HG02763 (cell line): ENCODE results near the gene VPS9D1.

Experiments used
- ATAC-seq: cut with Tn5 transposase; IDR thresholded peaks from one replicate; pipeline ENCODE4 v1.9.1; 2021; ENCODE audit warnings: mild to moderate bottlenecking, moderate library complexity; ENCODE audit not compliant: unreplicated experiment

VPS9D1 gene

GRCh38 chr16:89732918-89733242 lies 12.2 kb upstream of the VPS9D1 start:
- ATAC-seq = no peak

DNA sequence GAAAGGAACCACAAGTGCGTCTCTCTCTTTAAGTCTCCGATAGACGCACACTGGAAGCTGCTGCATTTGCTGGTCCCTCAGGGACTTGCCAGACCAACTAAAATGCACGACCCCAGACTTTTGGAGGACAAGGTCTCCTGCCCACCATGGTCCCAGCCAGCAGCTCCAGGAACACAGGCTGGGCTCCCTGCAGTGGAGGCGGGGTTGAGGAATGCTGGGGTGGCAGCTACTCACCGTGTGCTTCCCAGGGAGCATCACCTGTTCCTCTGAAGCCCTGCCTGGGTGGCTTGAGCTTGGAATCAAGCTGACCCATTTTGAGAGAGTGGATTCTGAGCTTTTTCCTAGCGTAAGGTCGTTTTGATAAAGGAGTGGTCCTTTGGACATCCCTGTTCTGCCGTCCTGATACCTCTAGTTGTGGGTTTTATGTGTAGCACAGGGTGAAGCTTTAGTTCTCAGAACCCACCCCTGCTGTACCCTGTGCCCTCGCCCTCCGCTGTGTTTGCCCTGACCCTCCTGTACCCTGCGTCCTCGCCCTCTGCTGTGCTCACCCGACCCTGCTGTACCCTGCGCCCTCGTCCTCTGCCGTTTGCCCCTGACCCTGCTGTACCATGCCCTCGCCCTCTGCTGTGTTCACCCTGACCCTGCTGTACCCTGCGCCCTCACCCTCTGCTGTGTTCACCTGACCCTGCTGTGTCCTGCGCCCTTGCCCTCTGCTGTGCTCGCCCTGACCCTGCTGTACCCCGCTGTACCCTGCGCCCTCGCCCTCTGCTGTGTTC lies 11.6 kb upstream of the VPS9D1 start:
- ATAC-seq = no peak

- ATAC-seq = no peak
Measured at GRCh38 chr16:89730610-89731234, 10.0 kb upstream of the VPS9D1 start.

GRCh38 chr16:89729863-89730593 lies 9.3 kb upstream of the VPS9D1 start:
- no peak for ATAC-seq

- ATAC-seq = no peak
Measured at GRCh38 chr16:89729293-89729692, 8.6 kb upstream of the VPS9D1 start.

- ATAC-seq = no peak
Measured at GRCh38 chr16:89727406-89728120, 6.9 kb upstream of the VPS9D1 start.

DNA sequence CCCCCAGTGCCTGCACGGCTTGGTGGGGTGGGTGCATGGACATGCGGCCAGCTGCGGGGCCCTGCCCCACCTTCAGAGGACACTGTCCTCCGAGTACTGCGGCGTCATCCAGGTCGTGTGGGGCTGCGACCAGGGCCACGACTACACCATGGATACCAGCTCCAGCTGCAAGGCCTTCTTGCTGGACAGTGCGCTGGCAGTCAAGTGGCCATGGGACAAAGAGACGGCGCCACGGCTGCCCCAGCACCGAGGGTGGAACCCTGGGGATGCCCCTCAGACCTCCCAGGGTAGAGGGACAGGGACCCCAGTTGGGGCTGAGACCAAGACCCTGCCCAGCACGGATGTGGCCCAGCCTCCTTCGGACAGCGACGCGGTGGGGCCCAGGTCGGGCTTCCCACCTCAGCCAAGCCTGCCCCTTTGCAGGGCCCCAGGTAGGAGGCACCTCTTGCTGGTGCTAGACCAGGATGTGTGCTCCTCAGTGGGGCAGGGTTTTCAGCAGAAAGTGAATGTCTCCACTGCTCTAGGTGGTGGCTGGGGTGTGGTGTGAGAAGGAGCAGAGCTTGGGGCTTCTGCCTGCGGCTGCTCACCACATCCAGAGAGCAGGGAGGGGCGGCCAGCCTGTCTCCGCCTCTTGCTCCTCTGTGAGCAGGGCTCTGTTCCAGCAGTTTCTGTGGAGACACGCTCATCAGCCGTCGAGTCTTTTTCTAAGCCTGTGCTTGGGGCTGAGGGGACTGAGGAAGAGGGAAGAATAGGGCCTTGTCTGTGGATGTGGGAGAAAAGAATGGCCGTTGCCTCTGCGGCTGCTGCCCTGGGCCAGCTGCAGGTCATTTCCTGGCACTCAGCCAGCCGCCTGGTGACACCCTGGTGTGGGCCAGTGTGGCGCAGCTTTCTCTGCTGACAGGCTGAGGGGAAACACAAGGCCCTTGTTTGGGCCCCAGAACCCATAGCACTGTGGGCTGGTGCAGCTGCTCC lies 2.9 kb upstream of the VPS9D1 start:
- no peak for ATAC-seq

GRCh38 chr16:89722392-89723278 lies 1.9 kb upstream of the VPS9D1 start:
- no peak for ATAC-seq

DNA sequence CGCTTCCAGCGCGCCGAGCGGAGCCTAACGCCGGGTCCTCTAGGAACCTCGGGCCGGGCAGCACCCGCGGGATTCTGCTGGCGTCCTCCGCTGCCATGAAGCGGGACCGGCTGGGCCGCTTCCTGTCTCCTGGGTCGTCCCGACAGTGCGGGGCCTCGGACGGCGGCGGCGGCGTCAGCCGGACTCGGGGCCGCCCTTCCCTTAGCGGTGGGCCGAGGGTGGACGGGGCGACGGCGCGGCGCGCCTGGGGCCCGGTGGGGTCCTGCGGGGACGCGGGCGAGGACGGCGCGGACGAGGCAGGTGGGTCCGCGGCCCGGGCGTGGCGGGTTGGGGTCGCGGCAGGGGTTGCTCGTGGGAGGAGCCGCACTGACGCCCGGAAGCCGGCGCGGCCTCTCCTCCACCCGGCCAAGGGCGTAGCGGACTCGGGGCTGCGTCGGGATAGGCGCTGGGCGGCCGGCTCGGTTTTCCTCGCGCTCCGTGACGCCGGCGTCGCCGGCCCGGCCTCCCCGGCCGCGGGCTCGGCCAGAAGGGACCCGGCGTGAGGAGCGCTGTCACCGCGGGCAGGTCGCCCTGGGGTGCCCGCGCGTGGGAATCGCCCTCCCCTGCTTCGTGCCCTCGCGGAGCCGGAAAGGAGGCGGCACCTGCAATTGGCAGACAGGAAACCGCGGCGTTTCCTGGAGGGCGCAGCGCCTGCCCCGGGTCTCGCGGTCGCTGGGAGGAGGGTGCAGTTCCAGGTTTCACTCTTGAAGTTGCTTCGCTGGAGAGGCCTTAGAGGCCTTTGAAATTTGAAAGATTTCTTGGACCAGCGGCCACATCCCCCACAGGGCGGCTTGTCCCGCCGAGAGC lies 1.1 kb upstream of the VPS9D1 start:
- ATAC-seq = peak; percentile 32

DNA sequence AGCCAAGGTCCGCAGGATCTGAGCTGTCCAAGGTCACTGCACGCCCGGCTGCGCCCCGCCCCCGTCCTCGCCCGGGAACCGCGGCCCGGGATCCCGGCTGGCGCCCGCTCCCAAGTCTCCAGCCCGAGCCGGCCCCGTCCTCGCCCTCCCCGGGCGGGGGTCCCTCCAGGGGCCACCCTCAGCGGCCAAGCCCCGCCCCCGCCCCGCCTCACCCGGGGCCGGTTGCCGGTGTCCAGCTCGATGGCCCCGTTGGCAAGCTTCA lies 216 bp downstream of the VPS9D1 start:
- ATAC-seq = peak; percentile 25

DNA sequence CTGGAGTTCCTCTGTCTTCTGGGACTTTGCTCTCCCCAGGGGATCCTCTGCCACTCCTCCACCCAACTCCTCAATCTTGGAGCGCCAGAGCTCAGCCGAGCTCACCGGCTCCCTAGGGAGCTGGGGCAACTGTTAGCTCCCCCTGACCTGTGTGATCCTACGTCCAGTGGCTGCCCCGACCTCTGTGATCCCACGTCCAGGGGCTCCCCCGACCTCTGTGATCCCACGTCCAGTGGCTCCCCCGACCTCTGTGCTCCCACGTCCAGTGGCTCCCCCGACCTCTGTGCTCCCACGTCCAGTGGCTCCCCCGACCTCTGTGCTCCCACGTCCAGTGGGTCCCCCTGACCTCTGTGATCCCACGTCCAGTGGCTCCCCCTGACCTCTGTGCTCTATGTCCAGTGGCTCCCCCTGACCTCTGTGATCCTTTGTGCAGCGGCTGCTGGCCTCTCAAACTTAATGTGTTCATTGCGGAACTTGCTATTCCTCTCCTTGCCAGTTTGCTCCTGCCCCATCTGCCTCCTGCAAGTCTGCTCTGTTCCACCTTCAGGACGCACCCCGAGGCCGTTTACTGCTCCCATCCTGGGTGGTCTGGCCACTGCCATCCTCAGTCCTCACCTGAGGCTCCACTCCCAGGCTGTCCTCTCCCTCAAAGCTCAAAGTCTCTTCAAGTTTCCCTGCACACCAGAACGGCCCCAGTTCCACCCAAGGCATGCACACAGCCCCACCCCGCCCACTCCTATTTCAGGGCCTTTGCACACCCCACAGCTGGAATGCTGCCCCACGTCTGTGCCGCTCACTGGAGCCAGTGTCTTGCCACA lies 2.8 kb downstream of the VPS9D1 start:
- no peak for ATAC-seq

GRCh38 chr16:89716916-89717687 lies 3.6 kb downstream of the VPS9D1 start:
- no peak for ATAC-seq

DNA sequence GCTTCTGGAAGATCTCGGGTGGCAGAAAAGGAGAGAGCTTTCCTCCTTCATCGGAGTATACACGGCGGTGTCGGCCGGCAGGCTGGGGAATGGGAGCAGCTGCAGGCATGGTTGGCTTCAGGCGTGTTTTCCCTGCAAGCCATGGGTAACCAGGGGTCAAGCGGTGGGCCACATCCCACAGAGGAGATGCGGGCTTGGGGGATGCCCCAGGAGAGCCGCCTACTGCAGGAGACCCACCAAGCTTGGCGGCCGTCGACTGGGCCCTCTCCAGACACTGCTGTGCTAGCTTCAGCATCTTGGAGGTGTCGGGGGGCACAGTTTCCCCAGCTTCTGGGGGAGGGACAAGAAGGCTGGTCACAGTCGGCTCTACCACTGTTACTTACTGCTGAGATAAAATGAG lies 4.2 kb downstream of the VPS9D1 start:
- ATAC-seq = no peak

DNA sequence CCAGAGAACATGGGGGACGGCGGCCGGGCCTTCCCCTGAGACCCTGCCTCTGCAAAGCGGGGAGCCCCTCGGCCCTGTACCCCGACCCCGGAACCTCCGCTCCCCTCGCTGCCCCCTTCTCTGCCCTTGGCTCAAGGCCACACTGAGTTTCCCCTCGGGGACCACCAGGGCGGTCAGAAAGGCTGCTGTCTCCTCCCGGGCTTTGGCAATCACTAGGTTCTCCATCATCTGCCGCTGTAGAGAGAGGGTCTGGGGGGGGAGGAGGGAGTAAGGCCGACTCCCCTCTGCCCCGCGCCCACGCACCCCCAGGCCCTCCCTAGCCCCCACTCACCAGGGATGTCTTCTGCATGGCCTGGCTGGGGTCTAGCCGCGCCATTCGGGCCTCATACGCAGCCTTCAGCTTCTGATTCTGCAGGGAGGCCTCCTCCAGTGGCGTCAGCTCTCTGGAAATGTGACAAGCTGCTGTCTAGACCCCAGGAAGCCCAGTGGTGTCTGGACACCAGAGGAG lies 8.4 kb downstream of the VPS9D1 start:
- no peak for ATAC-seq

DNA sequence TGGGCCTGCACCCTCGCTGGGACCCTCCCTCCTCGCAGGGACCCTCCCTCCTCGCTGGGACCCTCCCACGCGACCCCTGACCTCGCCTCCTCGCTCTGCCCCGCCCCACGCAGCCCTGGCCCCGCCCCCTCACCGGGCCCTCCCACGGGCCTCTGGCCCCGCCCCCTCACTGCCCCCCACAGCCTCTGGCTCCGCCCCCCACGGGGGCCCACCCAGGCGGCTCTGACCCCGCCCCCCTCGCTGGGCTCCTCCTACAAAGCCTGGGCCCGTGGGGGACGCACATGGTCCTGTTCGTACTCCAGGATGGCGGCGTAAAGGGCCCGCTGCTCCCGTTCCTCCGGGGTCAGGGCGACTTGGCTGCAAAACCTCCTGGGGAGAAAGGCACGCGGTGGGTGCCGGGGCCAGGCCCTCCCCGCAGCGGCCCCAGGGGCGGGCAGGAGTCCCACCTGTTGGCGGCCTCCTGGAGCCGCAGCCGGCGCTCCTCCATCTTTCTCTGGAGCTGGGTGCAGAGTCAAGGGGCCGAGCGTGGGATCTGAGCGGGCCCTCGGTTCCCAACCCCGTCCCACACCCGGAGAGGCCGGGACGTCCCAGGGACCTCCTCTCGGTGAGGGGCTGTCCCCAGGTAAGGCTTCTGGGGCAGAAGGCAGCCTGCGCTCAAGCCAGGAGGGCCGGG lies 9.0 kb downstream of the VPS9D1 start:
- ATAC-seq = no peak
